ENCODE measurements around the gene BMAL1. TPM values are rescaled to one million over a fixed set of nuclear protein-coding genes. Genes with fewer than 3 reads are reported as not detected.
A peak's percentile ranks its signal among the peaks of the same experiment; 100 is the strongest.

The BMAL1 gene
- polyA plus RNA-seq, 6 donors from 2014 or later = 3.7 to 6.5 (median 4.6) TPM

DNA sequence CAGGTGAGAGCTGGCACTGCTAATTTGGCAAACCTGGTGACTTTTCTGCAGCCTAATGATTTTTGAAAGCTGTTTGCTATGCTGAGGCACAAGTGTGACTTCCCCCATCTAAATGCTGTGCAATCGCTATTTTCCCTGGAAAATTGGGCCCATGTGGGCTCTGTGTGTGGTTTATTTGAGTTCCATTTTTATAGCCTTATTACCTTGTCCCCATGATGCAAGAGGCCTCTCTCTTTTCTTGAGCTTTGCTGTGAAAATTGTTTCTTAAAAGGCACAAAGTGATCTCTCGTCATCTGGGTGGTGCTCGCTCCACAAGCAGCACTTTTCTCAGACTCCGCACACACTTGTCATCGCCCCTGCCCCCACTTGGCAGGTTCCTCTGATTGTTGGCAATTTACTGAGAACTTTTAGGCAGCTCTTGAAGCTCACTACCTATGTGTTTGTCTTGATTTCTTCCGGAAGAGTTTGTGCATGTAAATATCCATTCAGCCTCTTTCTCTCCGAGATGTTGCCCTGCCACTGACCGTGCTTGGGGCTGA, 24.9 kb downstream of the BMAL1 start:
- Mint-ChIP-seq H3K36me3 (peaks cover 14% of the 10 kb centered on the region in 2 donors), H3K4me1 (peaks cover 17 to 53% (median 44%) of the 10 kb centered on the region in 3 donors), H3K4me3 (no peak overlapping the region), H3K9me3 (peaks cover 0 to 13% (median 7%) of the 10 kb centered on the region in 7 donors), H3K27me3 (no peaks in the 10 kb centered on the region), H3K27ac (peak overlapping the region in 1 of 6 donors; percentile 64)
- ATAC-seq (ENCODE audit: low read depth in 2 of 2) (no peak), DNase-seq (no peak)

DNA sequence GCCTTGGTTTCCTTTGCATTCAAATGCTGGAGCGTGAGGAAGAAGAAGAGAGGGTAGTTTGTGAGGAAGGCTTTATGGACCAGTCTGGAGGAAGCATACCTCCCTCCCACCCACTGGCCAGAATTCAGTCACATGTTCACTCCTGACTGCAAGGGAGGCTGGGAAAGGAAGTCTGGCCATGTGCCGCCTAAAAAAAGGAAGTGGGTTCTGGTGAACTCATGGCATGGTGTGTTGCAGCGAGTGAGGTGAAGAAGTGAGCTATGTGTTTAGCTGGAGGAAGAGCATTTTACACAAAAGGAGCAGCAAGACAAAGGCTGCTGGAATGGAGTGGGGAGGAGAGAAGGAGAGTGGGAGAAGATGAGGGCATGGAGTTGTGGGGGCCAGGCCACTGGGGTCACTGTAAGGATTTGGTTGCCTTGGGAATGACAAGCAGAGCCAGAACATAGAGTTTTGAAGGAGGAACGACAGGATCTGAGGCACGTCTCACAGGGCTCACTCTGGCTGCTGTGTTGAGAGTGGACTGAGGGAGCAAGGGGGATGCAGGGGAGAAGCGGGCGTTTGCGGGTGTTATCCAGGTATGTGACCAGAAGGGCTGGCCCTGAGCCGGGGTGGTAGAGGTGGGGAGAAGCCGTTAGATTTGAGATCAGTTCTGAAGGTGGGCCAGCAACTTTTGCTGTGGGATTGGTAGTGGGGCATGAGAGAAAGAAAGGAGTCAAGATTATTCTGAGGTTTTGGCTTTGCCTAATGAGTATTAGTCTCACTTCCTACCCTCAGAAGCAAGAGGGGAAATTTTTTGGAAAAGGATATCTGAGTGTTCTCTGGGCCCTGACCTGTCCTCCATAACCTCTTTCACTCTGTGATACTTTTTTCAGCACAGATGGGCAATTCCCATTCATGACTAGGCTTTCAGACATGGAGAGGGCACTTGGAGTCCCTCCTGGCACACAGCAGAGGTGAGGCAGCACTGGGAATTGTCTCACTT, 26.4 kb downstream of the BMAL1 start:
- peaks cover 14% of the 10 kb centered on the region in 2 donors for H3K36me3 Mint-ChIP-seq
- DNase-seq = no peak
- peaks cover 0 to 13% (median 7%) of the 10 kb centered on the region in 7 donors for H3K9me3 Mint-ChIP-seq
- H3K27me3 Mint-ChIP-seq = no peaks in the 10 kb centered on the region
- peak overlapping the region in 1 of 8 donors; percentile 48 for H3K4me3 Mint-ChIP-seq
- ATAC-seq (ENCODE audit: low read depth in 2 of 2) = peak; percentile 53 to 59
- peak overlapping the region in 3 of 6 donors; percentile 14 to 67 (median 51) for H3K27ac Mint-ChIP-seq
- peaks cover 9 to 39% (median 31%) of the 10 kb centered on the region in 3 donors for H3K4me1 Mint-ChIP-seq

DNA sequence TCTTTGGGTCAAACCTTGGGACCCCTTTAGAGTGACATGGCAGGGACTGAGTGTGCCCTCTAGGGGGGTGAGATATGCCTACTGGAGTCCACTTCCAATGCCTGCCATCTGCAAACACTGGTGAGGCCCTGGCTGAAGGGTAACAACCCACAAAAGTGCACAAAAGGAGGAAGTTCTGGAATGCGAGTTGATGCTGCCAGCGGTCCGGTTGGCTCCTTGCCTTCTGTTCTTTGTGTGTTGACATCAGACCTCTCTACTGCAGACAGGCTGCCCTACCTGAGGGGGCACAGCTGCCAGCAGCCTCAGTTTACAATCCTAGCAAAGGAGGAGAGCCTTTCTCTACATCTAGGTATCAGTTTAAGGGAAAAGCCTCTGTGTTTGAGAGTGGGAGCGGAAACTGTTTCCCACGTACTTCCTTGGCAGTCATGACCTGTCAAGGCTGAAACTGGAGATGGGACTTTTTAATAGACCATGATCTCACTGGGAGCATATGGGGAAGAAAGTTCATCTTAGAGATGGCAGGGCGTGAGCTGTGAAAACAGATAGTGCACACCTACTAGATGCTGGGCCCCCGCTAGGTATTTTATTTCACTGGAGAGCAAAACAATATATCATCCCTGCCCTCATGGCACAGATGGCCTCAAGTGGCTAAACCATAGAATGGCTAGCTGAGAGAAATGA, 27.2 kb downstream of the BMAL1 start:
- no peak overlapping the region for H3K27ac Mint-ChIP-seq

DNA sequence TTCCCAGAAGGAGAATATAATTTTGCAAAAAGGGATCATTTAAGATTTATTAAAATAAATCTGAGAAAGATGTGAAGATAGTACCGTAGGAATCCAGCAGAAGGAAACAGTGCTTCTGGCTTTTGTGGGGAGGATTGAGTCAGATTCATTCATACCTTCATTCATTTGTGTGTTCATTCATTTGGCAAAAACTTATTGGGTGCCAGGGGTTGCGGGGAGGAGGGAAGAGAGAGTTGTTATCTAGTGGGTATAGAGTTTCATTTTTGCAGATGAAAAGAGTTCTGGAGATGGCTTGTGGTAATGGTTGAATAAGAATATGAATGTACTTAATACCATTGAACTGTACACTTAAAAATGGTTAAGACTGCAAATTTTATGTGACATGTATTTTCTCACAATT, 31.1 kb downstream of the BMAL1 start:
- H3K27ac Mint-ChIP-seq = no peak overlapping the region

More for the DNA sequence above, 27.2 kb downstream of the BMAL1 start:
- no peak for ATAC-seq (ENCODE audit: low read depth in 2 of 2)
- no peak for DNase-seq
- Mint-ChIP-seq H3K4me1 (peaks cover 5 to 36% (median 26%) of the 10 kb centered on the region in 3 donors), H3K27me3 (no peaks in the 10 kb centered on the region), H3K9me3 (peaks cover 0 to 13% (median 7%) of the 10 kb centered on the region in 7 donors), H3K4me3 (no peak overlapping the region), H3K36me3 (peaks cover 14% of the 10 kb centered on the region in 2 donors)

DNA sequence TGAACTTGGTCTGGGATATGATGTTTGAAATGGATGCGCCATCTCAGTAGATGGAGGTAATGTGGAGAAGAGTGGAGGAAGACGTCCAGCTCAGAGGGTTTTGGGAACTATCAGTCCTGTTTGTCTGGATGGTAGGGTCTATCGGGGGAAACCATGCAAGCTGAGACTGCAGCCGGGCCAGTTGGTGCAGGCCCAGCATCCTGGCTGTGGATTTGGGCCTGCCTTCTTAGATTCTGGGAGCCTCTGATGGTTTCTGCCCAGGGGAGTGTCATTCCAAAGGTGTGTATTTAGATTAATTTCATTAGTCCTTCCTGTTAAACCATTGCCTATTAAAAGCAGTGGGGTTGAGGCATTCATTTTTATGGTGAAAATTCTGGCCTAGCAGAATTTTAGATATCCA, 31.6 kb downstream of the BMAL1 start:
- H3K27ac Mint-ChIP-seq = no peak overlapping the region
- peaks cover 16 to 33% (median 22%) of the 10 kb centered on the region in 3 donors for H3K4me1 Mint-ChIP-seq
- DNase-seq (no peak), ATAC-seq (ENCODE audit: low read depth in 2 of 2) (no peak)
- peaks cover 17 to 25% of the 10 kb centered on the region in 2 donors for H3K36me3 Mint-ChIP-seq
- H3K27me3 Mint-ChIP-seq = no peaks in the 10 kb centered on the region
- H3K9me3 Mint-ChIP-seq = peaks cover 0 to 1% (median 0%) of the 10 kb centered on the region in 7 donors
- no peak overlapping the region for H3K4me3 Mint-ChIP-seq

More for the DNA sequence above, 31.1 kb downstream of the BMAL1 start:
- DNase-seq (no peak), ATAC-seq (ENCODE audit: low read depth in 2 of 2) (no peak)
- Mint-ChIP-seq H3K4me3 (no peak overlapping the region), H3K36me3 (peaks cover 20 to 25% of the 10 kb centered on the region in 2 donors), H3K27me3 (no peaks in the 10 kb centered on the region), H3K9me3 (peaks cover 0 to 6% (median 4%) of the 10 kb centered on the region in 7 donors), H3K4me1 (peaks cover 12 to 33% (median 22%) of the 10 kb centered on the region in 3 donors)

DNA sequence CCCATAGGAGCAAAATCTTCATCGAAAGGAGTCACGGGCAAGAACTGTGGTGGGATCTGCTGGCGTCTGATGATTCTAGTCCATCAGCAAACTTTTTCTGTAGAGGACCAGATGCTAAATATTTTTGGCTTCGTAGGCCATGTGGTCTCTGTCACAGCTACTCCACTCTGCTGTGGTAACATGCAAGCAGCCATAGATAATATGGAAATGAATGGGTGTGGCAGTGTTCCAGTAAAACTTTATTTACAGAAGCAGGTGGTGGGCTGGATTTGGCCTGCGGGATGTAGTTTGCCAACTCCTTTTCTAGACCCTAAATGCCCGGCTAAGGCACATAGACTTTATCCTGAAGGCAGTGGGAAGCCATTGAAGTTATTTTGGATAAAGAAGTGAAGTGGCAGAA, 32.9 kb downstream of the BMAL1 start:
- no peak for ATAC-seq (ENCODE audit: low read depth in 2 of 2)
- no peaks in the 10 kb centered on the region for H3K9me3 Mint-ChIP-seq
- peaks cover 17 to 26% of the 10 kb centered on the region in 2 donors for H3K36me3 Mint-ChIP-seq
- no peak overlapping the region for H3K27ac Mint-ChIP-seq
- DNase-seq = no peak
- peaks cover 21 to 43% (median 32%) of the 10 kb centered on the region in 3 donors for H3K4me1 Mint-ChIP-seq
- H3K27me3 Mint-ChIP-seq = no peaks in the 10 kb centered on the region
- H3K4me3 Mint-ChIP-seq = no peak overlapping the region

DNA sequence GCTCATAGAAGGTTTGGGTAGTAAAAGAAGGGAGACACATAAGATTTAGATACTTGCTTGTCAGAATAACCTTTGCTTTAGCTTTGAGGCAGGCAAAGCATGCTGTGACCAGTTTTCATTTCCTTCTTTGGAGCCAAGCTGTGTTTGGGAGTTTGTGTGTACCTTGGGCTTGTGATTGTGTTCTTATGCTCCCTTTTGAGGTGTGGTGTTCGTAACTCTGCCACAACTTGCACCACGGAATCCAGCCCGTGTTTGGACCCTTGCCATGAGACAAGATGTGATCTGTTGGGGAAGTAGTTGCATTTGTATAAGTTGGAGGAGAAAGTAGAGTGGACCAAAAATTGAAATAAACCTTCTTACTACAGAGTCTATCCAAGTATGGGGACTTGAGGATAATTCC, 34.0 kb downstream of the BMAL1 start:
- Mint-ChIP-seq H3K36me3 (peaks cover 17 to 26% of the 10 kb centered on the region in 2 donors), H3K9me3 (no peaks in the 10 kb centered on the region), H3K27me3 (no peaks in the 10 kb centered on the region), H3K4me3 (no peak overlapping the region), H3K27ac (peak overlapping the region in 1 of 6 donors; percentile 13), H3K4me1 (peaks cover 32 to 54% (median 43%) of the 10 kb centered on the region in 3 donors)
- ATAC-seq (ENCODE audit: low read depth in 2 of 2) (no peak), DNase-seq (no peak)

DNA sequence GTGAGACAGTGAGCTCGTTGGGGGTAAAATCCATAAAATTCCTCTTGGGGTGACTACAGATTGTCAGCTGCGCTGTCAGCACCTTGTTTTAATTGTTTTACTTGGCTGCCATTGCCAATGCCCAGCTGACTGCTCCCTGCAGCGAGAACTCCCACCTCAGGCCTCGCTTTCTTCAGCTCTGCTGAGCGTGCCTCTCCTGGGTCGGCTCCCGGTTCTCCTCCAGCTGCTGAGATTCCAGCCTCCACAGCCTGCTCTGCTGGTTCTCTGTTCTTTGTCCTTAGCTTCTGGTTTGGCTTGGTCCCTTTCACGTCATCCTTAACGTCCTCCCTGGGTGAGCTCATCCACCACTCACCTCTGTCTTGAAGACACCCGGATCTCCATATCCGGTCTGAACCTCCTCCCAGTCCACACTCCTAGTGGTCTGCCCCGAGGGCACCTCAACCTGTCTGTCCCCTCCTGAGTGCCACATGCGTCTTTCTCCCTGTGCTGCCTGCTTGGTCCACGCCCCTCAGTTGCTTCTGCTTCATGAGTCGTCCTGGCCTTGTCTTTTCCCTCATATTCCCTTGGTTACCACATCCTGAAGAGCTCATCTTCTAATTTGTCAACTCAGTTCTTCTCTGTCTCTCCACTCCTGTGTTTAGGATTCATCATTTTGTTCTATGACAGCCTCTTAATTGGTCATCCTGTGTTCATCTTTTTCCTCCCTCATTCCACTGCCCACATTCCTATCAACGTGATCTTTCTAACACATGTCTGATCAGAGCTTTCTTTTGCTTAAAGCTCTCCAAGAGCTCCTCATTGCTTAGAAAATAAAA, 35.6 kb downstream of the BMAL1 start:
- H3K27me3 Mint-ChIP-seq = no peaks in the 10 kb centered on the region
- H3K27ac Mint-ChIP-seq = peak overlapping the region in 3 of 6 donors; percentile 2 to 51 (median 32)
- H3K36me3 Mint-ChIP-seq = peaks cover 17 to 26% of the 10 kb centered on the region in 2 donors
- ATAC-seq (ENCODE audit: low read depth in 2 of 2) = no peak
- H3K4me1 Mint-ChIP-seq = peaks cover 43 to 65% (median 43%) of the 10 kb centered on the region in 3 donors
- no peaks in the 10 kb centered on the region for H3K9me3 Mint-ChIP-seq
- no peak overlapping the region for H3K4me3 Mint-ChIP-seq
- DNase-seq = no peak

DNA sequence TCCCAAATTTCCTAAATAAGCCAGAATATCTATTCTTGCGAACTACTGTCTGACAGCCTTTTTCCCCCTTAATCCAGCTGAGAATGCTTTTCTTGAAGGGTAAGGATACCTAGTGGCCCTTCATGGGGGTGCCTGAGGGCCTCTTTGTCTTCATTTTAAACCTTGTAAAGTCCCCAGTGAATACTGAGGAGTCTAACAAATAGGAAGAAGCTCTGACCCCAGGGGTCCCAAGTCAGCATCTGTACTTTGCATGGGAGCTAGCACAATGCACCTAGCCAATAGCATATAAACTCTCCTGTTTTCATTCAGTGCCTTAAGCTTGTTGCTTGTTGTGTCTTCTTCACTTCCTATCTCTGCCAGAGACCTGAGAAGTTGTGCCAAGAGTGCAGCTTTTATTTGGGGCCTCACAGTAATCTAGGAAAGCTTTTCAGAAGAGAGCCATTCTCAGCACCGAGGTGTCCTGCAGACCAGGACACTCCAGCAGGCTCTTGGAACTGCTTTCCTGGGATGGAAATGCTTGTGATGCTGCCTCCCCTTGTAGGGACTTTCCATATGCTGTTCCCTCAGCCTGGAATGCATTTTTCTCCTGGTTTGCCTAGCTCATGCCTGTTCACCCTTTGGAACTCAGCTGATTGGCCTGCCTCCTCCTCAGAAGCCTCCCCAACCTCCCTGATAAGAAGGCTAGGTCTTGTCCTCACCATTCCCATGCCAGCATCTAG, 37.2 kb downstream of the BMAL1 start:
- H3K36me3 Mint-ChIP-seq = peaks cover 17 to 26% of the 10 kb centered on the region in 2 donors
- no peak for ATAC-seq (ENCODE audit: low read depth in 2 of 2)
- H3K27me3 Mint-ChIP-seq = no peaks in the 10 kb centered on the region

DNA sequence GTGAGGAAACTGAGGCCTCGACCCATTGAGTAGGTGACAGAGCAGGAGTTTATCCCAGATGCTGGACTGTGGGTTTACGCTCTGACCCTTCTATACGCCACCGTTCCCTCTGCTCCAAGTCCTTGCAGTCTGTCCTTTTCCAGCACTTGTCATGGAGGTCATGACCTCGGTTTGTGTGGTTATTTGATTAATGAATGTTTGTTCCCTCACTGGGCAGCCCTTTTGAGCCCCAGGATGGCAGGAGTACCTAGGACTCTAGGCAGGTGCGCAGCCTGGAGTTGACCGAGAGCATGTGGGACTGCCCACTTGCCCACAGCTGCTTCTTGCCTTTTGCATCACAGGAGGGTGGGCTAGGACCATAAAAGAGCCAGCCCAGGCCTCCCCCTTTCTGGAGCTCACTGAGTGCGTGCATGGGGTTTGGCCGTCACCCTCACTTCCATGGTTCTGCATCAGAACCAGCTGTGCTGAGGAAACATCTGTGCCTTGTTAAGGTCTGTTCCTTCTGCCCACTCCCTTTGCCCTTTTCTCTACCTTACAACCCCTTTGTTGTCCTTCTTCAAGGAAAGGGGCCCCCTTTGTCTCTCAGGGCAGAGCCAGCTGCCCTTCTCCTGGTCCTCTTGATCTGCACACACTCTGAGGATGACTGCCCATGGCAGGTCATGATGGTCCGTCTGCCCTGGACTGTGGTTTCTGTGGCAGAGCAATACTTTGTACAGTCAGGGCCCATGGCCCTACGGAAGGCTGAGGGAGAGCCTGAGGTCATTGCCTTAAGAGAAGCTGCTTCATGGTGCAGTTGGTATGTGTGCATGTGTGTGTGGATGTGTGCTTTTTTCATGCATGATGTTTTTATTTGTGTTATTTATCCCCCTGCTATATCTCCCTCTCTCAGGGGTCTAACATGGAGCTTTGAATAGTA, 38.2 kb downstream of the BMAL1 start:
- DNase-seq (no peak), ATAC-seq (ENCODE audit: low read depth in 2 of 2) (no peak)
- peak overlapping the region in 1 of 8 donors; percentile 18 for H3K4me3 Mint-ChIP-seq
- no peaks in the 10 kb centered on the region for H3K9me3 Mint-ChIP-seq
- H3K27me3 Mint-ChIP-seq = no peaks in the 10 kb centered on the region
- peaks cover 46 to 71% (median 49%) of the 10 kb centered on the region in 3 donors for H3K4me1 Mint-ChIP-seq
- H3K36me3 Mint-ChIP-seq = peaks cover 9 to 23% of the 10 kb centered on the region in 2 donors
- peak overlapping the region in 3 of 6 donors; percentile 8 to 29 (median 10) for H3K27ac Mint-ChIP-seq

More for the DNA sequence above, 37.2 kb downstream of the BMAL1 start:
- DNase-seq = no peak
- Mint-ChIP-seq H3K9me3 (no peaks in the 10 kb centered on the region), H3K4me1 (peaks cover 50 to 70% (median 51%) of the 10 kb centered on the region in 3 donors), H3K27ac (peak overlapping the region in 1 of 6 donors; percentile 12), H3K4me3 (no peak overlapping the region)

DNA sequence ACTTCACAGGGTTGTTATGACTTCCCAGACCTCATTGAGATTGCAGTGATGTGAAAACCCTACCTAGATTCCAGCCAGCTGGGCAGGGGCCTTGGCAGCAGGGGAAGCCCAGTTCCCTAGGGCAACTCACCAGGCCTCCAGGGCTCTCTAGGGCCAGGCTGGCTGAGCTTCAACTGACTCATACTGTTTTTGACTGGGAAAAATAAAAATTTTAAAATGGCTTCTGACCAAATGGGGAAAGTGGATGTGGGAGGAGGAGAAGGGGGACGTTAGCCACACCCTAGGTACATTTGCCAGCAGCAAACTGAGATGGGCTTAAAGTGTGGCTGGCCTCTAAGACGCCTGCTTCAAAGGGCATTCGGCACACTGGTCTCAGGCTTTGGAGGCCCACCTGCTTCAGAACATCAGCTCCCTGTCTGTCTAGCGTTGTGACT, 39.0 kb downstream of the BMAL1 start:
- no peaks in the 10 kb centered on the region for H3K9me3 Mint-ChIP-seq
- no peak for DNase-seq
- no peaks in the 10 kb centered on the region for H3K27me3 Mint-ChIP-seq
- H3K4me3 Mint-ChIP-seq = no peak overlapping the region
- H3K27ac Mint-ChIP-seq = peak overlapping the region in 1 of 6 donors; percentile 29
- ATAC-seq (ENCODE audit: low read depth in 2 of 2) = no peak
- H3K36me3 Mint-ChIP-seq = peaks cover 5 to 15% of the 10 kb centered on the region in 2 donors
- H3K4me1 Mint-ChIP-seq = peaks cover 43 to 64% (median 46%) of the 10 kb centered on the region in 3 donors

All from naive B cell (primary cell).